ENCODE data around the gene KCNK5.

Gene KCNK5

GRCh38 chr6:39256294-39256940 lies 27.1 kb upstream of the KCNK5 start:
- peaks cover 4% of the 10 kb centered on the region for H3K9me3 Mint-ChIP-seq
- H3K4me1 Mint-ChIP-seq (ENCODE audit: low read depth): no peaks in the 10 kb centered on the region
- no peak for DNase-seq (ENCODE audit: low spot score)
- peaks cover 15% of the 10 kb centered on the region for H3K27me3 Mint-ChIP-seq (ENCODE audit: low read depth)
- no peak overlapping the region for H3K27ac Mint-ChIP-seq
- no peak overlapping the region for H3K4me3 Mint-ChIP-seq
- no peaks in the 10 kb centered on the region for H3K36me3 Mint-ChIP-seq (ENCODE audit: low read depth)

GRCh38 chr6:39254999-39255535 lies 25.8 kb upstream of the KCNK5 start:
- peaks cover 17% of the 10 kb centered on the region for H3K27me3 Mint-ChIP-seq (ENCODE audit: low read depth)

GRCh38 chr6:39251406-39251805 lies 22.1 kb upstream of the KCNK5 start:
- Mint-ChIP-seq H3K27ac (no peak overlapping the region), H3K9me3 (peaks cover 4% of the 10 kb centered on the region), H3K4me1 (ENCODE audit: low read depth) (peaks cover 5% of the 10 kb centered on the region)

More at GRCh38 chr6:39254999-39255535, 25.8 kb upstream of the KCNK5 start:
- no peak for DNase-seq (ENCODE audit: low spot score)
- peaks cover 4% of the 10 kb centered on the region for H3K9me3 Mint-ChIP-seq
- H3K36me3 Mint-ChIP-seq (ENCODE audit: low read depth): no peaks in the 10 kb centered on the region
- no peak overlapping the region for H3K4me3 Mint-ChIP-seq
- no peaks in the 10 kb centered on the region for H3K4me1 Mint-ChIP-seq (ENCODE audit: low read depth)
- H3K27ac Mint-ChIP-seq: no peak overlapping the region

GRCh38 chr6:39250507-39250906 lies 21.2 kb upstream of the KCNK5 start:
- no peak for DNase-seq (ENCODE audit: low spot score)
- no peak overlapping the region for H3K4me3 Mint-ChIP-seq
- peaks cover 5% of the 10 kb centered on the region for H3K4me1 Mint-ChIP-seq (ENCODE audit: low read depth)
- no peak overlapping the region for H3K27ac Mint-ChIP-seq
- no peaks in the 10 kb centered on the region for H3K36me3 Mint-ChIP-seq (ENCODE audit: low read depth)
- peaks cover 12% of the 10 kb centered on the region for H3K27me3 Mint-ChIP-seq (ENCODE audit: low read depth)
- H3K9me3 Mint-ChIP-seq: peaks cover 4% of the 10 kb centered on the region

More at GRCh38 chr6:39251406-39251805, 22.1 kb upstream of the KCNK5 start:
- no peaks in the 10 kb centered on the region for H3K36me3 Mint-ChIP-seq (ENCODE audit: low read depth)
- H3K4me3 Mint-ChIP-seq: no peak overlapping the region
- peaks cover 12% of the 10 kb centered on the region for H3K27me3 Mint-ChIP-seq (ENCODE audit: low read depth)
- DNase-seq (ENCODE audit: low spot score): no peak

- H3K9me3 Mint-ChIP-seq: peaks cover under 1% of the 10 kb centered on the region
- H3K27ac Mint-ChIP-seq: no peak overlapping the region
- no peak for DNase-seq (ENCODE audit: low spot score)
- H3K36me3 Mint-ChIP-seq (ENCODE audit: low read depth): no peaks in the 10 kb centered on the region
- peaks cover 12% of the 10 kb centered on the region for H3K27me3 Mint-ChIP-seq (ENCODE audit: low read depth)
- no peak overlapping the region for H3K4me3 Mint-ChIP-seq
- peaks cover 5% of the 10 kb centered on the region for H3K4me1 Mint-ChIP-seq (ENCODE audit: low read depth)
Observed at GRCh38 chr6:39249278-39249677, 20.0 kb upstream of the KCNK5 start.

- no peak for DNase-seq (ENCODE audit: low spot score)
- Mint-ChIP-seq H3K4me1 (ENCODE audit: low read depth) (peaks cover 5% of the 10 kb centered on the region), H3K27ac (no peak overlapping the region), H3K4me3 (no peak overlapping the region), H3K27me3 (ENCODE audit: low read depth) (peaks cover 6% of the 10 kb centered on the region), H3K9me3 (no peaks in the 10 kb centered on the region), H3K36me3 (ENCODE audit: low read depth) (no peaks in the 10 kb centered on the region)
Observed at GRCh38 chr6:39247667-39248194, 18.5 kb upstream of the KCNK5 start.

- DNase-seq (ENCODE audit: low spot score): no peak
- Mint-ChIP-seq H3K4me1 (ENCODE audit: low read depth) (peaks cover 5% of the 10 kb centered on the region), H3K27me3 (ENCODE audit: low read depth) (no peaks in the 10 kb centered on the region), H3K36me3 (ENCODE audit: low read depth) (no peaks in the 10 kb centered on the region), H3K4me3 (no peak overlapping the region), H3K27ac (no peak overlapping the region), H3K9me3 (no peaks in the 10 kb centered on the region)
Observed at GRCh38 chr6:39243809-39244208, 14.5 kb upstream of the KCNK5 start.

GRCh38 chr6:39240155-39240757 lies 11.0 kb upstream of the KCNK5 start:
- Mint-ChIP-seq H3K4me3 (no peak overlapping the region), H3K9me3 (no peaks in the 10 kb centered on the region)

GRCh38 chr6:39239527-39240154 lies 10.4 kb upstream of the KCNK5 start:
- H3K9me3 Mint-ChIP-seq: no peaks in the 10 kb centered on the region
- peaks cover 4% of the 10 kb centered on the region for H3K27me3 Mint-ChIP-seq (ENCODE audit: low read depth)
- peaks cover 3% of the 10 kb centered on the region for H3K4me1 Mint-ChIP-seq (ENCODE audit: low read depth)
- no peak overlapping the region for H3K4me3 Mint-ChIP-seq
- H3K27ac Mint-ChIP-seq: no peak overlapping the region
- no peak for DNase-seq (ENCODE audit: low spot score)
- H3K36me3 Mint-ChIP-seq (ENCODE audit: low read depth): no peaks in the 10 kb centered on the region

More at GRCh38 chr6:39240155-39240757, 11.0 kb upstream of the KCNK5 start:
- Mint-ChIP-seq H3K4me1 (ENCODE audit: low read depth) (peaks cover 3% of the 10 kb centered on the region), H3K27me3 (ENCODE audit: low read depth) (peaks cover 4% of the 10 kb centered on the region), H3K36me3 (ENCODE audit: low read depth) (no peaks in the 10 kb centered on the region), H3K27ac (no peak overlapping the region)
- no peak for DNase-seq (ENCODE audit: low spot score)

- H3K4me3 Mint-ChIP-seq: no peak overlapping the region
- H3K9me3 Mint-ChIP-seq: no peaks in the 10 kb centered on the region
- DNase-seq (ENCODE audit: low spot score): no peak
- H3K27ac Mint-ChIP-seq: no peak overlapping the region
- H3K27me3 Mint-ChIP-seq (ENCODE audit: low read depth): peaks cover 4% of the 10 kb centered on the region
- peaks cover 3% of the 10 kb centered on the region for H3K4me1 Mint-ChIP-seq (ENCODE audit: low read depth)
- no peaks in the 10 kb centered on the region for H3K36me3 Mint-ChIP-seq (ENCODE audit: low read depth)
Observed at GRCh38 chr6:39236742-39237141, 7.5 kb upstream of the KCNK5 start.

- H3K4me1 Mint-ChIP-seq (ENCODE audit: low read depth): peaks cover 7% of the 10 kb centered on the region
- H3K36me3 Mint-ChIP-seq (ENCODE audit: low read depth): no peaks in the 10 kb centered on the region
- H3K9me3 Mint-ChIP-seq: no peaks in the 10 kb centered on the region
Observed at GRCh38 chr6:39233333-39233732, 4.1 kb upstream of the KCNK5 start.

GRCh38 chr6:39231521-39232243 lies 2.4 kb upstream of the KCNK5 start:
- DNase-seq (ENCODE audit: low spot score): no peak
- H3K27me3 Mint-ChIP-seq (ENCODE audit: low read depth): peaks cover 4% of the 10 kb centered on the region
- no peaks in the 10 kb centered on the region for H3K9me3 Mint-ChIP-seq
- no peak overlapping the region for H3K27ac Mint-ChIP-seq
- peaks cover 18% of the 10 kb centered on the region for H3K4me1 Mint-ChIP-seq (ENCODE audit: low read depth)
- no peak overlapping the region for H3K4me3 Mint-ChIP-seq
- peaks cover 8% of the 10 kb centered on the region for H3K36me3 Mint-ChIP-seq (ENCODE audit: low read depth)

More at GRCh38 chr6:39233333-39233732, 4.1 kb upstream of the KCNK5 start:
- Mint-ChIP-seq H3K4me3 (no peak overlapping the region), H3K27me3 (ENCODE audit: low read depth) (peaks cover 4% of the 10 kb centered on the region), H3K27ac (no peak overlapping the region)
- no peak for DNase-seq (ENCODE audit: low spot score)

- Mint-ChIP-seq H3K4me3 (no peak overlapping the region), H3K4me1 (ENCODE audit: low read depth) (peaks cover 25% of the 10 kb centered on the region), H3K36me3 (ENCODE audit: low read depth) (peaks cover 15% of the 10 kb centered on the region), H3K27ac (no peak overlapping the region), H3K9me3 (no peaks in the 10 kb centered on the region), H3K27me3 (ENCODE audit: low read depth) (no peaks in the 10 kb centered on the region)
- no peak for DNase-seq (ENCODE audit: low spot score)
Observed at GRCh38 chr6:39230654-39231035, 1.4 kb upstream of the KCNK5 start.

Measured in T-helper 2 cell treated with Interferon-gamma antibody and Interleukin-4, amounts not matched to agents 5 μg/mL and 100 μg/mL, for 36 hours (primary cell).